Measurements from ENCODE around the gene B3GAT1. TPM values are rescaled to one million over a fixed set of nuclear protein-coding genes. Genes with fewer than 3 reads are reported as not detected.

The B3GAT1 gene
- polyA plus RNA-seq, 1 of the 3 experiments (the other 2 are of a cell fraction) = 0.15 TPM

- POLR2A ChIA-PET = no interaction called here
- no peak overlapping the region for H3K9ac ChIP-seq
Observed at GRCh38 chr11:134349109-134349801, 62.8 kb downstream of the B3GAT1 start.

More at GRCh38 chr11:134349109-134349801, 62.8 kb downstream of the B3GAT1 start:
- TF ChIP-seq ZBTB33 (IDR thresholded peaks at IDR 0.05; ENCODE audit: borderline replicate concordance, low read depth) = no peak
- TF ChIP-seq REST (IDR thresholded peaks at IDR 0.05; ENCODE audit: low read depth, low read length) = no peak
- TF ChIP-seq PBX3 (IDR thresholded peaks at IDR 0.05) = no peak
- TF ChIP-seq CTCF (IDR thresholded peaks at IDR 0.05) = no peak
- no peak for TF ChIP-seq GABPA (IDR thresholded peaks at IDR 0.05; ENCODE audit: low read depth)
- no peak for TF ChIP-seq USF1 (IDR thresholded peaks at IDR 0.05; ENCODE audit: borderline replicate concordance, low read depth)
- TF ChIP-seq TEAD4 (IDR thresholded peaks at IDR 0.05; ENCODE audit: borderline replicate concordance, insufficient read depth) = no peak
- no peak for TF ChIP-seq JUND (IDR thresholded peaks at IDR 0.05)
- TF ChIP-seq RCOR1 (IDR thresholded peaks at IDR 0.05; ENCODE audit: low read length) = no peak
- no peak for TF ChIP-seq EZH2phosphoT487 (IDR thresholded peaks at IDR 0.05; ENCODE audit: borderline replicate concordance, low read depth)
- no peak for TF ChIP-seq SMC3 (IDR thresholded peaks at IDR 0.05; ENCODE audit: low read depth, low read length)
- TF ChIP-seq FOXJ3 (CRISPR knock-in tag; IDR thresholded peaks at IDR 0.05) = no peak
- no peak for TF ChIP-seq FOXM1 (IDR thresholded peaks at IDR 0.05; ENCODE audit: low read depth)
- TF ChIP-seq FOSL2 (IDR thresholded peaks at IDR 0.05; ENCODE audit: borderline replicate concordance, low read depth) = no peak
- no peak for TF ChIP-seq POLR2AphosphoS5 (IDR thresholded peaks at IDR 0.05; ENCODE audit: low read depth, low read length)
- H3K9me2 ChIP-seq = no peaks in the 10 kb centered on the region
- no peak overlapping the region for H3K4me2 ChIP-seq
- no peak overlapping the region for H3K4me3 ChIP-seq (ENCODE audit: low read depth in 2 of 2, low read length in 1 of 2)
- 37% methylated on average over 6 of the region's 6 CpGs for WGBS (ENCODE audit: low lambda C conversion rate)
- H3K9me3 ChIP-seq = no peaks in the 10 kb centered on the region
- H4K20me1 ChIP-seq (ENCODE audit: insufficient read depth) = no peaks in the 10 kb centered on the region
- CTCF ChIA-PET = interaction anchor here (0.9 kb wide), 1 partner anchor 10 kb away, joined by 4 read pairs; no protein-coding TSS in a partner anchor
- H3K79me2 ChIP-seq (ENCODE audit: insufficient read depth) = no peaks in the 10 kb centered on the region
- no peaks in the 10 kb centered on the region for H3K36me3 ChIP-seq (replicated peaks in 1 of 2; ENCODE audit: control insufficient read depth in 1 of 2, insufficient read depth in 2 of 2, low read length in 1 of 2)
- H3F3A ChIP-seq (replicated peaks; ENCODE audit: insufficient read depth) = no peaks in the 10 kb centered on the region
- H3K4me1 ChIP-seq (ENCODE audit: control insufficient read depth in 1 of 2, insufficient read depth in 2 of 2, low read depth in 1 of 2, low read length in 1 of 2) = no peaks in the 10 kb centered on the region
- no peak overlapping the region for H3K27ac ChIP-seq (ENCODE audit: low read depth in 2 of 2, low read length in 1 of 2)
- no peak for DNase-seq
- H3K27me3 ChIP-seq (ENCODE audit: insufficient read depth) = no peaks in the 10 kb centered on the region
- no peak overlapping the region for H2AFZ ChIP-seq (ENCODE audit: low read depth)

All from SK-N-SH (cell line).